ENCODE results near the gene ZNF253. TPM values are rescaled to one million over a fixed set of nuclear protein-coding genes. Genes with fewer than 3 reads are reported as not detected.

Gene ZNF253
- total RNA-seq, 1 experiment from 2014 or later: 1.8 TPM

- BruUV-seq (replicated peaks): no TSS peak
- CTCF ChIA-PET: no interaction called here
Measured at GRCh38 chr19:19938449-19938848, 72.8 kb downstream of the ZNF253 start.

GRCh38 chr19:19943848-19944582 is 78.3 kb downstream of the ZNF253 start:
- Mint-ChIP-seq H3K36me3 (ENCODE audit: insufficient read depth, unreplicated experiment) (no peaks in the 10 kb centered on the region), H3K4me1 (ENCODE audit: insufficient read depth, unreplicated experiment) (no peaks in the 10 kb centered on the region), H3K27me3 (ENCODE audit: insufficient read depth, unreplicated experiment) (no peaks in the 10 kb centered on the region), H3K9me3 (ENCODE audit: unreplicated experiment) (peaks cover 15% of the 10 kb centered on the region), H3K27ac (ENCODE audit: low read depth, unreplicated experiment) (no peak overlapping the region), H3K4me3 (ENCODE audit: unreplicated experiment) (no peak overlapping the region)
- no TSS peak for BruUV-seq (replicated peaks)
- intact Hi-C loops (cut with micrococcal nuclease): no loop called here
- ChIA-PET POLR2A (no interaction called here), CTCF (no interaction called here)
- no peak for TF ChIP-seq CTCF (IDR thresholded peaks at IDR 0.05; ENCODE audit: unreplicated experiment)
- DNase-seq (ENCODE audit: unreplicated experiment): no peak

More at GRCh38 chr19:19938449-19938848, 72.8 kb downstream of the ZNF253 start:
- Mint-ChIP-seq H3K4me1 (ENCODE audit: insufficient read depth, unreplicated experiment) (no peaks in the 10 kb centered on the region), H3K36me3 (ENCODE audit: insufficient read depth, unreplicated experiment) (no peaks in the 10 kb centered on the region), H3K27ac (ENCODE audit: low read depth, unreplicated experiment) (no peak overlapping the region), H3K9me3 (ENCODE audit: unreplicated experiment) (peaks cover 15% of the 10 kb centered on the region), H3K27me3 (ENCODE audit: insufficient read depth, unreplicated experiment) (no peaks in the 10 kb centered on the region), H3K4me3 (ENCODE audit: unreplicated experiment) (no peak overlapping the region)
- POLR2A ChIA-PET: no interaction called here
- no peak for DNase-seq (ENCODE audit: unreplicated experiment)
- intact Hi-C loops (cut with micrococcal nuclease): no loop called here
- no peak for TF ChIP-seq CTCF (IDR thresholded peaks at IDR 0.05; ENCODE audit: unreplicated experiment)

Other genes with a start within 250 kb of the ZNF253 start
- gene PBX4, start 247.2 kb upstream of the ZNF253 start, total RNA-seq (2022): 0.30 TPM in 1 of 2 replicates, not detected in the other
- 15.5 and 17.4 TPM in 2 replicates for gene LPAR2, start 237.7 kb upstream of the ZNF253 start, total RNA-seq (2022)
- 9.1 and 10.1 TPM in 2 replicates for gene GMIP, start 222.2 kb upstream of the ZNF253 start, total RNA-seq (2022)
- gene ATP13A1, start 202.2 kb upstream of the ZNF253 start, total RNA-seq (2022): 63.9 and 67.2 TPM in 2 replicates
- 8.6 and 9.2 TPM in 2 replicates for gene ZNF101, start 197.0 kb upstream of the ZNF253 start, total RNA-seq (2022)
- gene ZNF14, start 132.8 kb upstream of the ZNF253 start, total RNA-seq (2022): 3.5 and 3.9 TPM in 2 replicates
- gene ZNF506, start 44.1 kb upstream of the ZNF253 start, total RNA-seq (2022): 2.5 and 2.6 TPM in 2 replicates
- 1.1 and 1.4 TPM in 2 replicates for gene ZNF93, start 35.1 kb downstream of the ZNF253 start, total RNA-seq (2022)
- gene ZNF682, start 173.6 kb downstream of the ZNF253 start, total RNA-seq (2022): not detected in 2 replicates
- gene ZNF90, start 212.1 kb downstream of the ZNF253 start, total RNA-seq (2022): not detected in 2 replicates

Measured in MCF 10A (cell line).